ENCODE results near the gene EFTUD2. TPM values are rescaled to one million over a fixed set of nuclear protein-coding genes. Genes with fewer than 3 reads are reported as not detected.

Gene EFTUD2
- total RNA-seq, 1 experiment from 2014 or later = 150 TPM

DNA sequence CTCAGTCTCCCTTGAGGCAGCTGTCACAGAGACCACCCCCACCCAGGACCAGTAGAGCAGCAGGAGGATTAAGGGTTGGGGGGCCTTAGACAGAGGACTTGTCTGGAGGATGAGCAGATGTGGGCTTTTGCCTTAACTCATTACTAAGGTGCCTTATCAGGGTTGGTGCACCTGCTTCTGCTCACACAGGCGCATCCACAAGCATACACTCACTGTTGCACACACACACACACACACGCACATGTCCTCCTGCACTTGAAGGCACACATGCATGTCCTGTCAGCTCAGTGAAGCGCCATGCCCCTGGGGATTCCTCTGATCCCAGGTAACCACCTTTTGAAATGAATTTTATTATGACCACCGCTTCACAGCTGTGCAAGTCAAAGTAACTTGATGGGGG lies 14.9 kb upstream of the EFTUD2 start:
- CTCF ChIA-PET = no interaction called here
- no peak overlapping the region for H3K4me2 ChIP-seq (ENCODE audit: low read length)

DNA sequence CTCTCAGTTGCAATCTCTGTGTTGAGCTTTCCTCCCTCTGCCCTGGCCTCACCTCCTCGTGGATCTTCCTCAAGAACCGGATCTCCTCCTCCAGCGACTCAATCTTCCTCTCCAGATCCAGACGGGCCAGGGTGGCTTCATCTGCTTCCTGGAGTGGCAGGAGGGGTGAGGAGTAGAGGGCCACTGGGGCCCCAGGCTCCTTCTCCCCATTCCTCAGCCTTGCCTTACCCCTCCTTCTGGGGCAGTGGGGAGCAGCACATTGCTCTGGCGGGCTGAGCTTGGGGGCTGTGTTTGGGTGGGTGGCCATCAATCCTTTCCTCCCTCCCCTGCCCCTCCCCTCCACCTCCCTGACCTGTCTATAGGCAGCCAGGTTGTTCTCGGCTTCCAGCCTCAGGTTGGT lies 14.4 kb upstream of the EFTUD2 start:
- Histone ChIP-seq H3K4me2 (ENCODE audit: low read length) (no peak overlapping the region), H3K79me2 (ENCODE audit: insufficient read depth, low read length) (no peaks in the 10 kb centered on the region), H3K36me3 (ENCODE audit: control insufficient read depth in 1 of 2, insufficient read depth in 2 of 2, low read length in 2 of 2) (no peaks in the 10 kb centered on the region), H3K4me1 (ENCODE audit: control insufficient read depth in 1 of 2, insufficient read depth in 2 of 2, low read length in 2 of 2) (peaks cover 0 to 10% of the 10 kb centered on the region in 2 experiments; a peak in 2 of 4 replicates), H3K27me3 (ENCODE audit: insufficient read depth, low read length) (no peaks in the 10 kb centered on the region), H4K20me1 (ENCODE audit: insufficient read depth) (no peaks in the 10 kb centered on the region), H3K9me3 (ENCODE audit: control insufficient read depth in 1 of 2, insufficient read depth in 1 of 2, low read depth in 1 of 2, low read length in 2 of 2) (no peaks in the 10 kb centered on the region), H3K27ac (ENCODE audit: low read depth, low read length) (no peak overlapping the region), H3K9me2 (ENCODE audit: insufficient read depth) (no peaks in the 10 kb centered on the region), H3K4me3 (replicated peaks in 1 of 2; ENCODE audit: low read depth in 1 of 2, low read length in 2 of 2) (no peak overlapping the region), H2AFZ (ENCODE audit: low read depth, low read length, poor library complexity, severe bottlenecking) (no peak overlapping the region), H3K9ac (ENCODE audit: low read length) (no peak overlapping the region)
- DNase-seq (ENCODE audit: low read depth, low spot score) (no peak), ATAC-seq (no peak)
- BruUV-seq (replicated peaks) = no TSS peak
- ChIA-PET RAD21 (ENCODE audit: low non-redundant PET in 1 of 2, low total read pairs in 2 of 2, uncharacterized antibody in 2 of 2, unreplicated experiment in 2 of 2) (no interaction called here), CTCF (no interaction called here), POLR2A (no interaction called here)
- no peak for TF ChIP-seq POLR2A (IDR thresholded peaks at IDR 0.05; ENCODE audit: borderline replicate concordance, extremely low read depth, insufficient read depth, insufficient read length)
- intact Hi-C loops (cut with micrococcal nuclease) = no loop called here

More for the DNA sequence above, 14.9 kb upstream of the EFTUD2 start:
- no peaks in the 10 kb centered on the region for H3K9me2 ChIP-seq (ENCODE audit: insufficient read depth)
- no peak overlapping the region for H2AFZ ChIP-seq (ENCODE audit: low read depth, low read length, poor library complexity, severe bottlenecking)
- POLR2A ChIA-PET = no interaction called here
- no TSS peak for BruUV-seq (replicated peaks)
- H3K9ac ChIP-seq (ENCODE audit: low read length) = no peak overlapping the region
- no peak for DNase-seq (ENCODE audit: low read depth, low spot score)
- no peaks in the 10 kb centered on the region for H3K9me3 ChIP-seq (ENCODE audit: control insufficient read depth in 1 of 2, insufficient read depth in 1 of 2, low read depth in 1 of 2, low read length in 2 of 2)
- RAD21 ChIA-PET (ENCODE audit: low non-redundant PET in 1 of 2, low total read pairs in 2 of 2, uncharacterized antibody in 2 of 2, unreplicated experiment in 2 of 2) = no interaction called here
- H3K27ac ChIP-seq (ENCODE audit: low read depth, low read length) = no peak overlapping the region
- no peaks in the 10 kb centered on the region for H3K27me3 ChIP-seq (ENCODE audit: insufficient read depth, low read length)
- no peak overlapping the region for H3K4me3 ChIP-seq (replicated peaks in 1 of 2; ENCODE audit: low read depth in 1 of 2, low read length in 2 of 2)
- no peaks in the 10 kb centered on the region for H4K20me1 ChIP-seq (ENCODE audit: insufficient read depth)
- ATAC-seq = no peak
- H3K36me3 ChIP-seq (ENCODE audit: control insufficient read depth in 1 of 2, insufficient read depth in 2 of 2, low read length in 2 of 2) = no peaks in the 10 kb centered on the region
- no peaks in the 10 kb centered on the region for H3K79me2 ChIP-seq (ENCODE audit: insufficient read depth, low read length)
- TF ChIP-seq ELF1 (IDR thresholded peaks at IDR 0.05; ENCODE audit: borderline replicate concordance, low read depth) (no peak), EZH2phosphoT487 (IDR thresholded peaks at IDR 0.05; ENCODE audit: borderline replicate concordance) (no peak), SP1 (IDR thresholded peaks at IDR 0.05; ENCODE audit: low read depth) (no peak), CEBPB (IDR thresholded peaks at IDR 0.05; ENCODE audit: low read depth) (no peak), ZFX (IDR thresholded peaks at IDR 0.05) (no peak), RAD21 (IDR thresholded peaks at IDR 0.05; ENCODE audit: low read depth) (no peak), EZH2 (IDR thresholded peaks at IDR 0.05) (no peak)
- H3K4me1 ChIP-seq (ENCODE audit: control insufficient read depth in 1 of 2, insufficient read depth in 2 of 2, low read length in 2 of 2) = peaks cover 0 to 10% of the 10 kb centered on the region in 2 experiments; a peak in 2 of 4 replicates
- intact Hi-C loops (cut with micrococcal nuclease) = no loop called here
